ENCODE measurements around the gene SCMH1.
"Not testable (repeated sequence)": the region's sequence is repeated elsewhere in the genome, so short reads cannot be mapped to it uniquely, and the experiment has no call there.

SCMH1 gene

GRCh38 chr1:41217441-41217840, 24.7 kb downstream of the SCMH1 start:
- no peak overlapping the region for H3K4me3 ChIP-seq (ENCODE audit: low read depth, low read length)
- H3K4me2 ChIP-seq (ENCODE audit: low read length), result no peak overlapping the region
- H3K27me3 ChIP-seq (ENCODE audit: control insufficient read depth, insufficient read depth, low read length), result no peaks in the 10 kb centered on the region
- H3K4me1 ChIP-seq, result no peaks in the 10 kb centered on the region
- no peak overlapping the region for H3K27ac ChIP-seq
- H2AFZ ChIP-seq, result no peak overlapping the region
- no peaks in the 10 kb centered on the region for H3K9me3 ChIP-seq (ENCODE audit: control insufficient read depth, low read length)
- no peaks in the 10 kb centered on the region for H3K36me3 ChIP-seq (ENCODE audit: control insufficient read depth, insufficient read depth, low read length)
- H3K9ac ChIP-seq, result no peak overlapping the region
- TF ChIP-seq CTCF (IDR thresholded peaks at IDR 0.05), result no peak
- peaks cover 18% of the 10 kb centered on the region for H3K79me2 ChIP-seq

GRCh38 chr1:41215623-41216022, 26.5 kb downstream of the SCMH1 start:
- H3K27ac ChIP-seq, result no peak overlapping the region
- no peak for TF ChIP-seq CTCF (IDR thresholded peaks at IDR 0.05)
- peaks cover 25% of the 10 kb centered on the region for H3K79me2 ChIP-seq
- H3K4me1 ChIP-seq, result no peaks in the 10 kb centered on the region
- H3K9ac ChIP-seq, result no peak overlapping the region
- H3K4me3 ChIP-seq (ENCODE audit: low read depth, low read length), result no peak overlapping the region
- no peaks in the 10 kb centered on the region for H3K36me3 ChIP-seq (ENCODE audit: control insufficient read depth, insufficient read depth, low read length)
- H3K9me3 ChIP-seq (ENCODE audit: control insufficient read depth, low read length), result no peaks in the 10 kb centered on the region
- no peaks in the 10 kb centered on the region for H3K27me3 ChIP-seq (ENCODE audit: control insufficient read depth, insufficient read depth, low read length)
- H2AFZ ChIP-seq, result no peak overlapping the region
- H3K4me2 ChIP-seq (ENCODE audit: low read length), result no peak overlapping the region

- no peaks in the 10 kb centered on the region for H3K9me3 ChIP-seq (ENCODE audit: control insufficient read depth, low read length)
- no peak overlapping the region for H3K4me3 ChIP-seq (ENCODE audit: low read depth, low read length)
- H2AFZ ChIP-seq, result no peak overlapping the region
- H3K27ac ChIP-seq, result no peak overlapping the region
- H3K4me1 ChIP-seq, result no peaks in the 10 kb centered on the region
- no peak overlapping the region for H3K4me2 ChIP-seq (ENCODE audit: low read length)
- H3K36me3 ChIP-seq (ENCODE audit: control insufficient read depth, insufficient read depth, low read length), result no peaks in the 10 kb centered on the region
- H3K79me2 ChIP-seq, result peaks cover 16% of the 10 kb centered on the region
- no peak overlapping the region for H3K9ac ChIP-seq
- H3K27me3 ChIP-seq (ENCODE audit: control insufficient read depth, insufficient read depth, low read length), result no peaks in the 10 kb centered on the region
- TF ChIP-seq CTCF (IDR thresholded peaks at IDR 0.05), result no peak
Measured at GRCh38 chr1:41213341-41213740, 28.8 kb downstream of the SCMH1 start.

GRCh38 chr1:41211608-41212007, 30.5 kb downstream of the SCMH1 start:
- not testable (repeated sequence) for H3K4me3 ChIP-seq (ENCODE audit: low read depth, low read length); H3K9ac ChIP-seq; H3K4me2 ChIP-seq (ENCODE audit: low read length); H2AFZ ChIP-seq; H3K9me3 ChIP-seq (ENCODE audit: control insufficient read depth, low read length); H3K36me3 ChIP-seq (ENCODE audit: control insufficient read depth, insufficient read depth, low read length); H3K27ac ChIP-seq; H3K4me1 ChIP-seq; H3K27me3 ChIP-seq (ENCODE audit: control insufficient read depth, insufficient read depth, low read length)
- peaks cover 12% of the 10 kb centered on the region for H3K79me2 ChIP-seq

- not testable (repeated sequence) for H2AFZ ChIP-seq; H3K9ac ChIP-seq; H3K4me3 ChIP-seq (ENCODE audit: low read depth, low read length); H3K4me1 ChIP-seq; H3K36me3 ChIP-seq (ENCODE audit: control insufficient read depth, insufficient read depth, low read length); H3K9me3 ChIP-seq (ENCODE audit: control insufficient read depth, low read length); H3K4me2 ChIP-seq (ENCODE audit: low read length); H3K27ac ChIP-seq; H3K27me3 ChIP-seq (ENCODE audit: control insufficient read depth, insufficient read depth, low read length)
- H3K79me2 ChIP-seq, result peaks cover 15% of the 10 kb centered on the region
Measured at GRCh38 chr1:41207053-41207452, 35.1 kb downstream of the SCMH1 start.

- no peak for TF ChIP-seq CTCF (IDR thresholded peaks at IDR 0.05)
- no peaks in the 10 kb centered on the region for H3K9me3 ChIP-seq (ENCODE audit: control insufficient read depth, low read length)
Measured at GRCh38 chr1:41200728-41201127, 41.4 kb downstream of the SCMH1 start.

More at GRCh38 chr1:41200728-41201127, 41.4 kb downstream of the SCMH1 start:
- Histone ChIP-seq H3K36me3 (ENCODE audit: control insufficient read depth, insufficient read depth, low read length) (no peaks in the 10 kb centered on the region), H3K27ac (no peak overlapping the region), H3K4me2 (ENCODE audit: low read length) (no peak overlapping the region), H3K27me3 (ENCODE audit: control insufficient read depth, insufficient read depth, low read length) (no peaks in the 10 kb centered on the region), H3K4me3 (ENCODE audit: low read depth, low read length) (no peak overlapping the region), H3K9ac (no peak overlapping the region), H2AFZ (no peak overlapping the region), H3K79me2 (peaks cover 3% of the 10 kb centered on the region), H3K4me1 (peaks cover 4% of the 10 kb centered on the region)
